Lower lobe of right lung (tissue), 2 donors: ENCODE data around the gene REEP6. TPM values are rescaled to one million over a fixed set of nuclear protein-coding genes. Genes with fewer than 3 reads are reported as not detected.

Source experiments
- ATAC-seq, 2 donors: fragments of 200-7000 bp; cut with Tn5 transposase; one replicate each; pipeline ENCODE4 v1.9.1; 2020 to 2022; ENCODE audit warnings: mild to moderate bottlenecking in 2 of 2, moderate library complexity in 2 of 2
- DNase-seq: peaks from one replicate; pipeline ENCODE4 v3.0.0-alpha.2; 2020
- H3K27ac ChIP-seq: fragments of 200-600 bp; one replicate; pipeline ENCODE4 v1.8.0; 2022
- H3K27me3 ChIP-seq: fragments of 200-600 bp; one replicate; pipeline ENCODE4 v1.8.0; 2022; ENCODE audit warnings: low read depth
- H3K36me3 ChIP-seq: fragments of 200-600 bp; one replicate; pipeline ENCODE4 v1.8.0; 2022; ENCODE audit warnings: mild to moderate bottlenecking
- H3K4me1 ChIP-seq: fragments of 200-600 bp; one replicate; pipeline ENCODE4 v1.8.0; 2022
- H3K4me3 ChIP-seq: fragments of 200-600 bp; one replicate; pipeline ENCODE4 v1.8.0; 2022; ENCODE audit warnings: mild to moderate bottlenecking
- H3K9me3 ChIP-seq: fragments of 200-600 bp; one replicate; pipeline ENCODE4 v1.8.0; 2022
- CTCF ChIP-seq: fragments of 200-600 bp; IDR thresholded peaks from one replicate; pipeline ENCODE4 v1.8.0; 2022; ENCODE audit warnings: antibody characterized with exemption, mild to moderate bottlenecking
- intact Hi-C: fragments of 100-400 bp; cut with DNase I; formaldehyde crosslinking; loops from one replicate; pipeline ENCODE4 v1.11.0; 2022
- long read RNA-seq: library from polyadenylated mRNA; unstranded; transcript quantifications from one replicate; pipeline ENCODE4 v2.0.0, GENCODE V29; 2021
- total RNA-seq: library from RNA; stranded (reverse); fragmentation: NEBNext Ultra II Directional; extraction: Animal tissue kit (Norgen Biotek cat#: 25700); gene quantifications from one replicate; pipeline ENCODE4 v1.2.1, GENCODE V29; 2021
- donor health status: DM: no; HTN: yes; CAD: no; lungs with severe emphysema.

The REEP6 gene
- total RNA-seq: 2.5 TPM
- long read RNA-seq, partial matches to known transcripts: 0 of 4 reads
- long read RNA-seq, other reads (novel, unspliced or antisense): 0 of 4 reads

- TF ChIP-seq CTCF: no peak
- Histone ChIP-seq H3K4me1 (peaks cover 16% of the 10 kb centered on the region), H3K36me3 (no peaks in the 10 kb centered on the region), H3K27me3 (peaks cover 12% of the 10 kb centered on the region), H3K4me3 (peak within 1 kb of the TSS; percentile 69), H3K9me3 (no peaks in the 10 kb centered on the region), H3K27ac (peak within 1 kb of the TSS; percentile 71)
- no peak for ATAC-seq
- DNase-seq: no peak
- intact Hi-C loops: no loop called here
Measured at GRCh38 chr19:1491114-1491848, at the start of gene REEP6. TSS of gene REEP6 (plus strand) at chr19:1491181. CDS start at chr19:1491270, 89 bp downstream.

DNA sequence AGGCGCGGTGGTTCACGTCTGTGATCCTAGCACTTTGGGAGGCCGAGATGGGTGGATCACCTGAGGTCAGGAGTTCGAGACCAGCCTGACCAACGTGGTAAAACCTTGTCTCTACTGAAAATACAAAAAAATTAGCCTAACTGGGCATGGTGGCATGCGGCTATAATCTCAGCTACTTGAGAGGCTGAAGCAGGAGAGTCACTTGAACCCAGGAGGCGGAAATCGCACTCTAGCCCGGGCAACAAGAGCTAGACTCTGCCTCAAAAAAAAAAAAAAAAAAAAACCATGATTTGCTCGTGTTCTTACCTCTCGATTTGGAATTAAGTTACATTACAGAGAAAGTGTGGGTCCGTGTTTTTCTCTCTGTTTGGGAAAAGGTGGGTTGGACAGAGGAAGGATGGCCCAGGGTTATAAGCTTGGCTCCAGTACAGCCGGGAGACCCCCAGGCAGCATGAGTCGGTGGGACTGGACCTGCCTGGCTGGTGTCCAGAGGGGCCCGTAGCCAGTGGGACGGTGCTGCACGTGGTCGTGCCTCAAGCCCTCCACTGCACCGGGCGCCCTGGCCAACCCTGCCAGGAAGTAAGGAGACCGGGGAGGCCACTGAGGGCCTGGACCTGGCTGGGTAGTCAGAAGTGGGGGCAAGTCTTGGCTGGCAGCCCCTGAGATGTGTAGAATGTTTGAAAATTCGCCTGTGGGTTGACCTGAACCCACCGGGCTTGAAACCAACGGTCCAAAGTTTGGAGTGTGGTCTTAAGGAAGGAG is 49.1 kb upstream of the REEP6 start:
- H3K36me3 ChIP-seq: peaks cover 41% of the 10 kb centered on the region
- ATAC-seq (no peak), DNase-seq (peak; percentile 46)
- H3K9me3 ChIP-seq: no peaks in the 10 kb centered on the region
- H3K27ac ChIP-seq: no peak overlapping the region
- no peak for TF ChIP-seq CTCF
- peaks cover 41% of the 10 kb centered on the region for H3K4me1 ChIP-seq
- intact Hi-C loops: no loop called here
- peaks cover 16% of the 10 kb centered on the region for H3K27me3 ChIP-seq
- no peak overlapping the region for H3K4me3 ChIP-seq

DNA sequence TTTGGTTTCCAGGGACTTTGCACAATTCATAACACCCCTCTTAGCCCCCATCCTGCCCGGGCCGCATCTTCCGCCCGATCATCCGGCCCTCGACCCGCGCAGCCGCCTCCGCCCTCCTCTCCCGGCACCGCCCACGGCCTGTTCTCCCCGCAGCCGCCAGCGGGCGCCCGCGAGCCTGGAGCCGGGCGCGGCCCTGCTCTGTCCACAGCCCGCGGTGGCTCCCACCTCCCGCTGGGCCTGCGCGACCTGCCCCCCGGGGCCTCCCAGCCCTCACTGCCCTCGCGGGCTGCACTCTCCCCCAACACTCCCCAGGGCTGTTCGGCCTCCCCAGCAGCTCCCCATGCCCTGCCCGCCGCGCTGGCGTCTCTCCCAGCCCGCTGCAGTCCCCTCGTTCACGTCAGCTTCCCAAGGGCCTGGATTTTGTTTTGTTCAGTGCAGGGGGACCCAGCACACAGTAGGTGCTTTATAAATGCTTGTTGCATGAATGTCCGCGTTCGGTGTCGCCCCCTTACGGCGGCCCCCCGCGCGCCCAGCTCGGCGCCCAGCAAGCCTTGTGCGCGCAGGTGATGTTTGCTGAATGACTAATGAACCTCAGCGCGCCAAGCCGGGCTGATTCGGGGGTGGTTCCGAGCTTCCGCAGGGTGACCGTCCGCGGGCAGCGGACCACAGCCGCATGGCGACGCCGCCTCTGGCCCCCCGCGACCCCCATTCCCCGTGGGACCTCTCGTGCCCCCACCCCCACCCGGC is 45.6 kb upstream of the REEP6 start:
- ATAC-seq (peak; percentile 92 to 94), DNase-seq (peak; percentile 83)
- peak; percentile 93 for TF ChIP-seq CTCF
- no peaks in the 10 kb centered on the region for H3K9me3 ChIP-seq
- intact Hi-C loops: no loop called here
- no peak overlapping the region for H3K27ac ChIP-seq
- H3K4me1 ChIP-seq: peaks cover 22% of the 10 kb centered on the region
- peaks cover 51% of the 10 kb centered on the region for H3K27me3 ChIP-seq
- H3K4me3 ChIP-seq: peak overlapping the region; percentile 55
- H3K36me3 ChIP-seq: peaks cover 29% of the 10 kb centered on the region

DNA sequence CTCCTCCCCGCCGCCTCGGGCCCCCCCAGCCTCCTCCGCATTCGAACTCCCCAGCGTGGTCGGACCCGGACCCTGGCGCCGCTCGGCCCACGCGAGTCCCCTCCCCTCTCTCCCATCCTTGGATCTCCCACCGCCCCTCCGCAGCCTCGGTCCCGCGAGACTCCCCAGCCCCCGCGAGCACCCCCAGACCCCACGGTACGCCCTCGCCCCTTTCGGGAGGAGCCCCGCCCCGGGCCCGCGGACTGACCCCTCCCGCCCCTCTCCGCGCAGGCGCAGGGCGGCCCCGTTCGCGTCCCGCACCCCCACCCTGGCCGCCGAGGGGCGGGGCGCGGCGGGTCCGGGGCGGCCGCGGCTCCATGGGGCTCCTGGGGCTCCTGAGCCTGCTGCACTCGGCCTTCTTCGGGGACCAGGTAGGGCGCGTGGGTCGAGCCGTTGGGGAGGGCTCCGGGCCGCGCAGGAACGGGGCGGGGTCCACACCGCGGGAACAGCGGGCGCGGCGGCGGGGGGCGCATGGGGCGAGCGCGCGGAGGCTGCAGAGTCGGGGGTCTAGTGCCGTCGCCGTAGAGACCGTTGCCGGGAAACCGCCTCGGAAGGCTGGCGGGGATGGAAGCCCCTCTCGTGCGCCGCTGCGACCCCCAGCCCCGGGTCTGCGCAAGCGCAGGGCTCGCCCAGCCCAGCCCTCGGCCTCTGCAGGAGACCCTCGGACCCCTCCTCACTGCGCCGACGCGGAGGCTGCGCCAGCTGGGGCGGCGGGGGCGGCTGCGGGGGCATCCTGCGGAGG is 44.9 kb upstream of the REEP6 start:
- TF ChIP-seq CTCF: no peak
- Histone ChIP-seq H3K27me3 (peaks cover 59% of the 10 kb centered on the region), H3K9me3 (no peaks in the 10 kb centered on the region), H3K4me1 (peaks cover 22% of the 10 kb centered on the region), H3K27ac (no peak overlapping the region), H3K4me3 (peak overlapping the region; percentile 55), H3K36me3 (peaks cover 21% of the 10 kb centered on the region)
- ATAC-seq (peak; percentile 26 to 30), DNase-seq (no peak)
- intact Hi-C loops: no loop called here
